GM19463 (cell line): ENCODE data around the gene SCO2.

Experiments
- ATAC-seq: cut with Tn5 transposase; IDR thresholded peaks from one replicate; pipeline ENCODE4 v1.9.1; 2021; ENCODE audit warnings: mild to moderate bottlenecking, moderate library complexity; ENCODE audit not compliant: unreplicated experiment

The SCO2 gene

DNA sequence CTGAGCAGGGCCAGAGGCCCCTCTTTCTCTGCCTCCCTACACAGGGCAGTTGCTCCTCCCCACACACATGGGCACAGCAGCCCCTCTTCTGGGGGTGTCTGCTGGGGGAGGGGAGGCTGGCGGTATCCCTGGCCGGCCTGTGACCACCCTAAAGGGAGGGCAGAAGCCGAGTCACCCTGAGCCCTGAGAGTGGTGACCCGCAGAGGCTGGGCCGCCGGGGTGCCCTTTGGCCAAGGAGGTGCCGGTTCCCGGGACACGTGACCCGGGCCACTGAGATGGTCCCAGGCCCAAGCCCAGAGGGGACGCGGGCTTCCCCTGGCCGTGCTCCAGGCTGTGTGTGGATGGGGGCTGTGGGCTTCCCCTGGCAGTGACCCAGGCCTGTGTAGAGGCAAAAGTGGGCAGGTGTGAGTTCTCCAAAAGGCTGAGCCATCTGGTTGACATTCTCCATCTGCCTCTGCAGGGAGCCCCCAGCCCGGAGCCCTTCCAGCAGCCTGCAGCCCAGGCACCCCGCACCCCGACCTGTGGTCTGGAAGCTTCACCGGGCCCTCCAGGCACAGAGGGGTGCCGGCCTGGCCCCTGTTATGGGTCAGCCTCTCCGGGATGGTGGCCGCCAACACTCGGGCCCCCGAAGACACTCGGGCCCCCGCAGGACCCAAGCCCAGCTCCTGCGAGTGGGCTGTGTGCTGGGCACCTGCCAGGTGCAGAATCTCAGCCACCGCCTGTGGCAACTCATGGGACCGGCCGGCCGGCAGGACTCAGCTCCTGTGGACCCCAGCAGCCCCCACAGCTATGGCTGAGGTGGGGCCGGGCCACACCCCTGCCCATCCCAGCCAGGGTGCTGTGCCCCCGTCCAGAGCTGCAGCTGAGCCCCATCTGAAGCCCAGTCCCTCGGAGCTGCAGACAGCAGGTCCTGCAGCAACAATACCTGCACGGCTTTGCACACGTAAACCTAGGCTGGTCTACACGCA, 43.0 kb downstream of the SCO2 start:
- no peak for ATAC-seq

DNA sequence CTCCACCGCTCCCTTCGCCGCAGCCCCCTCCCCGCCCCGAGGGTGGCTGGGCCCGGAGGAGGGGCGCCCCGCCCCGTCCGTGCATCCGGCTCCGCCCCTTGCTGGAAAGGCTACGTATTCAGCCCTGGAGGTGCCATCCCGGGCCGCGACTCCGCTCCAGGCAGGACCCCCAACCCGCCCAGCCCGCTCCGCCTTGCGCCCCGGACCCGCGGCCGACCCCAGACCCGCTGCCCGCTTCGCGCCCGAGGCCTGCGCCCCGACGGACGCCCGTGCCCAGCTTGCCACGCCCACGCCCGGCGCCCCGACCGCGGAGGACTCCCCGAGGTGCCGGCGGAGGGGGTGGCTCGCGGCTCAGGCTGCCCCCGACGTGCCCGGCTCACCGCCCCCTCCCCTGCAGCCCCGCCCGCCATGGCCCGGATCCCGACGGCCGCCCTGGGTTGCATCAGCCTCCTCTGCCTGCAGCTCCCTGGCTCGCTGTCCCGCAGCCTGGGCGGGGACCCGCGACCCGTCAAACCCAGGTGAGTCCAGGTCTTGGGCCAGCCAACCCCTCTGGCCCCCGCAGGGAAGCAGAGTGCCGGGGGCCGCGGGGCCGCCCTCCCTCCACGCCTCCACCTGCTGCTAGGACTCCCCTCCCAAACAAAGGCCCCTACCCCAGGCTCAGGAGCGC, 43.8 kb downstream of the SCO2 start, which contains the start of gene ADM2:
Gene ADM2 (plus strand): TSS at position 104 of the 667 bp plus-strand sequence. CDS start 305 bp downstream, at position 409.
- no peak for ATAC-seq

DNA sequence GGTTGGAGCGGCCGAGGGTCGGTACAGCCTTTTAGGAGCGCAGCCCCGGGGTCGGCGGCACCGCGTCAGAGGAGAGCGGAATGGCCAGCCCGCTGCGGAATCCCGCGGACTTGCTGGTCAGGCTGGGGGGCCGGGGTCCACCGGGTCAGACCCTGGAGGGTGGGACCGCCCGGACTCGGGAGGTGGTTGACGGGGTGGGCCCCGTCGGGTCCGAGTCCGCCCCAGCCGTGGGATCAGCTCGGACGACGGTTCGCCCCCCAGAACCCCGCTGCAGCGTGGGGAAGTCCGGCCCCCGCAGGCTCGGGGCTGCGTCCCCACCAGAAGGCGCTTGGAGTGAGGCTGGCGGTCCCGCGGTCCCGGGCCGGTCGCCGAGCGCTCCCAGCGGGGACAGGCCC, 44.4 kb downstream of the SCO2 start:
- no peak for ATAC-seq

DNA sequence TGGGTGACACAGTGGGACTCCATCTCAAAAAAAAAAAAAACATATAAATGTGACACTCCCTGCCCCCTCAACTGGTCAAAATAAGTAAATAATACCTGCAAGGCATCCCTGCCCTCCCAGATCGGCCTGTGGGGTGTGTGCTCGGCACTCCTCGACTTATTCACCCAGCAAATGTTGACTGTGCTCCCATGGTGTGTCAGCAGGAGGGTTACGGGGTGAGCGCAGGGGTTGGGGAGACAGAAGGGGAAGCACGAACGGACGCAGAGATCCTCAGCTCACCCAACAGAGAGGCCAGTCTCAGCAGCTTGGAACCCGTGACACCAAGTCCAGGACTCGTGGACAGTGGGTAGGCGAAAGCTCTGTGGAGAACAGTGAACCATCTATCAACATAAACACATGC, 45.7 kb downstream of the SCO2 start:
- no peak for ATAC-seq

DNA sequence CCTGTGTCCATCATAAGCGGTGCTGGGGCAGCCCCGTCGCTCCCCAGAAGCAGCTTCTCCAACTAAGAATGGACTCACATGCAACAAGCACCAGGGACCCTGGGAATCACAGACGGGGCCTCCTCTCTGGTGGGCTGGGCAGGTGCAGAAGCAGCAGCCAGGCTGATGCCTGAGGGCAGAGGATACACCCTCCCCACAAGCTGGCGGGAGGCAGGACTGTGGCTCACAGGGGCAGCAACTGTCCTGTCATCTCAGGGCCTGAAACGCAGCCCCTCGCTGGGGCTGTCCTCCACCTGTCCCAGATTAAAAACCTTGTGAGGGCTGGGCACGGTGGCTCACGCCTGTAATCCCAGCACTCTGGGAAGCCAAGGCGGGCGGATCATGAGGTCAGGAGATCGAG, 47.5 kb downstream of the SCO2 start:
- ATAC-seq: no peak

DNA sequence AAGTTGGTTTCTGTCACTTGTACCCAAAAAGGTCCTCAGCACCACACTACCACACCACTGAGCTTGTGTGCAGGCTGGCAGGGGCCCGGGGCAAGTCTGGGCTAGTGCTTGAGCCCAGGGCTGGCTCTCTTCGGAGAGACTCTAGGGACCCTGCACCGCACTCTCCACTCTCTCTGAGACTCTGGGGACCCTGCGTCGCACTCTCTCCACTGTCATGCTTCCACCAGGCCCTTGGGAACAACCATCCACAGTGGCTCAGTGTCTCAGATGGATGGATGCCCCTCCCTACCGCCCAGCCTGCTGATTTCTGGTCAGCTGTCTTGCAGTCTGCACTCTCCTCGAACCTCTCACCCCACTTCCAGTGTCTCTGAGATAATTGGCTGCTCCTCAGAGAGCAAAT, 48.5 kb downstream of the SCO2 start:
- no peak for ATAC-seq

DNA sequence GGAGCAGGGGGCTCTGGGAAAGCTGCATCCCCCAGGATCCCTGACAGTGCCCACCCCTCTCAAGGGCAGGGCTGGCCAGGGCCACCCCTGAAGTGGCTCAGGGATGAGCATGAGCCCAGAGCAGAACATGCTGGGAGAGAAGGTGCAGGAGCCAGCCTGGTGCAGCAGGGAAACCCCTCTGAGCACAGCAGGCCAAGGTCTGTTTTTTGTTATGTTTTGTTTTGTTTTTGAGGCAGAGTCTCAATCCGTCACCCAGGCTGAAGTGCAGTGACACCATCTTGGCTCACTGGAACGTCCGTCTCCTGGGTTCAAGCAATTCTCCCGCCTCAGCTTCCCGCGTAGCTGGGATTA, 49.8 kb downstream of the SCO2 start:
- ATAC-seq: no peak

DNA sequence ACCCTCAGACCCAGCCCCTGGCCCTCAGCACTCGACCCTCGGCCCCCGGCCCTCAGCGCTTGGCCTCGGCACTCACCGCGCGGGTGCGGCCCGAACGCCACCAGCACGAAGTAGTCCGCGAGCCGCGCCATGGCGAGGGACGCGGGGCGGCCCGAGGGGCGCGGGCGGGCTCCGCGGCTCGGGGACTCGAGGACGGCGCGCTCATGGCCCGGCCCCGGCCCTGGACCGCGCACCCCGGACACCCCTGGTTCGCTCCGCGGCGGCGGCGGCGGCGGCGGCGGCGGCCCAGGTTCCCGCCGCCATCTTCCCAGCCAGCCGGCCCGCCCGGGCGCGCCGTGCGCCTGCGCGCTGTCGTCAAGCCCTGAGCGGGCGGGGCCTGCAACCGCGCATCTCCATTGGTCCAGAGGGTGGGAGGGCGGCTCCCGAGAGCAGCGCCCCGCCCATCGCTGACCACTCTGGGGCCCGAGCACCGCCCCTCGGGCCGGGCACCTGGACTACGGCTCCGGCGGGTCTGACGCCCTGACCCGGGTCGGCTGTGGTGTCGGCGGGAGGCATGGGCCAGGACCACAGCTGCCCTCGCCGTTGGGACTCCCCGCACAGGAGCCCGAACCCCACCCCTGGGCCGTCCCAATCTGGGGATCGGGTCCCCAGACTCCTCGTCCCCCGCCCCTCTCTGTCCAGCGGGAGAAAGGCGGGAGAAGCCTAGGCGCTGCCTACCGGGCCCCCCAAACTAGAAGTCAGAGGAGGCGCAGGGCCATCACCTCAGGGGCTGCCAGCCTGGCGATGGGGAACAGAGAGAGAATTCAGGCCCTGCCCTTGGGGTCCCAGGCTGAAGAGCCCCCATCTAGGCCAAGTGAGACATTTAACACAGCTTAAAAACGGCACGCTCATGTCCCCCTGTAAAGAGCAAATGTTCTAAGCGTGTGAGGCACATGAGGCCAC, 50.4 kb downstream of the SCO2 start, which contains the start of gene SBF1:
Gene SBF1 (minus strand): TSS at position 326 of the 942 bp plus-strand sequence. CDS start 195 bp downstream, at position 131.
- ATAC-seq: peak; percentile 73

DNA sequence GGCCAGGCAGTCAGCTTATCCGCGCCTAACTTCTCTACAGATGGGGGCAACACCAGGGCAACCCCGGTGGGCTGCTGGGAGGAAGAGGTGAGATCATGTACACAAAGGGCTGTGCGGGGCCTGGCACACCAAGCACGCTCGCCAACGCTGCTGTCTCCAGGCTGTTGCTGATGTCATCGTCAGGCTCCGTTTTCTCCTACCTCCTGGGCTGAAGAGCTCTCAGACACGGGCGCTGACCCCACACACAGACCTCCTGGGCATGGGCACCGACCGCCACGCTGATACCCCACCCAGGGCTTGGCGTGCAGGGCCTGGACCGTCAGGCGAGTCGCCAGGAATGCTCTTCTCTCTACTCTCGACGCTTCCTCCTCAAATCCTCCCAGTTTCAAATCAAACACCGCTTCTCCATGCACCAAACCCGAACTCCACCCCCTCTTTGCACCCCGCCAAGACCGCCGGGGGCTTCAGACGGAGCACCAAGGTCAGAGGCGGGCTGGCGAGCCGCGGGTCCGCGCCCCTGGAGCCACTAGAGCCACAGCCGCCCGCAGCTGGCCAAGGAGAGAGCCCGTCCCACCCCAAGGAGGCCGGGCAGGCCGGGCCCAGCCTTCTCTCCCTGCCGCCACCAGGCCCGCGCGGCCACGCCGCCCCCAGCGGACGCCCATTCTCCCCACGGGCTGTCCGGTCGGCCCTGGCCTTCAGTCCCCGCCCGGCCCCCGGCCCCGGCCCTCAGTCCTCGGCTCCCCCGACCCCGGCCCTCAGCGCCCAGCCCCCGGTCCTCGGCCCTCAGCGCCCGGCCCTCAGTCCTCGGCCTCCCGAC, 51.3 kb downstream of the SCO2 start:
- no peak for ATAC-seq
